ENCODE measurements around the gene ZBTB45.

The ZBTB45 gene

DNA sequence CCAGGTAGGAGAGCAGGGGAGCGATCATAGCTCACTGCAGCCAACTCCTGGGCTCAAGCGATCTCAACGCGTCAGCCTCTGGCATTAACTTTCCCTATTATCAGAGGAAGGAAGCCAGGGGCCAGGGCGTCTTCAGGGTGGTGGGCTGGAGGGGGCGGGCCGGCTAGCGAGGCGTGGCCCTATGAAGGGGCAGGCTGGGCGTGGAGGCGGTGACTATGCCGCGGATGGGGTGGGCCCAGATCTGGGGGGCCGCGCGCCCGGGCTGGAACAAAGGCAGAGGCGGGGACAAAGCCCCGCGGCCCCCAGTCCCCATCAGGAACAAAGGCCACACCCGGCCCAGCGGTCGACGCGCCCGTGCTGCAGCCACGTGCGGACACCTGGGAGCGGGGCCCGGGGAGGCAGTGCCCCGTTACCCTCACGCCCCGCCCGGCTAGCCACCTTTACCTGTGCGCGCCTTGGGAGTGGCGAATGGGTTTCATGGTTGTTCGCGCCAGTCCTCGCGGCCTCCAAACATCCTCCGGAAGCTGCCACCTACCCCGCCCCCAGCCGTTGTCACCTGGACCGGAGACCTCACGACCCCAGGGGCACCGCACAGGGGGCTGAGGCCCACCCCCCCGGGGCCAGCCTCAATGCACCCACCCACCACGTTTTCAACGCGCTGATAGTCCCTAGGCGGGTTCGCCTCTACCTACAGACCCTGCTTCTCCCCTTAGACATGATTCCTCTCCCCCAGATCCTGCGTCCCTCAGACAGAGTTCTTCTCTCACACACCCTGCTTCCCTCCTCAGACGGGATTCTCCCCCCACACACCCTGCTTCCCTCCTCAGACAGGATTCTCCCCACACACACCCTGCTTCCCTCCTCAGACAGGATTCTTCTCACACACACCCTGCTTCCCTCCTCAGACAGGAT lies 18.9 kb upstream of the ZBTB45 start:
- no peak for DNase-seq (ENCODE audit: low read depth in 2 of 2)

DNA sequence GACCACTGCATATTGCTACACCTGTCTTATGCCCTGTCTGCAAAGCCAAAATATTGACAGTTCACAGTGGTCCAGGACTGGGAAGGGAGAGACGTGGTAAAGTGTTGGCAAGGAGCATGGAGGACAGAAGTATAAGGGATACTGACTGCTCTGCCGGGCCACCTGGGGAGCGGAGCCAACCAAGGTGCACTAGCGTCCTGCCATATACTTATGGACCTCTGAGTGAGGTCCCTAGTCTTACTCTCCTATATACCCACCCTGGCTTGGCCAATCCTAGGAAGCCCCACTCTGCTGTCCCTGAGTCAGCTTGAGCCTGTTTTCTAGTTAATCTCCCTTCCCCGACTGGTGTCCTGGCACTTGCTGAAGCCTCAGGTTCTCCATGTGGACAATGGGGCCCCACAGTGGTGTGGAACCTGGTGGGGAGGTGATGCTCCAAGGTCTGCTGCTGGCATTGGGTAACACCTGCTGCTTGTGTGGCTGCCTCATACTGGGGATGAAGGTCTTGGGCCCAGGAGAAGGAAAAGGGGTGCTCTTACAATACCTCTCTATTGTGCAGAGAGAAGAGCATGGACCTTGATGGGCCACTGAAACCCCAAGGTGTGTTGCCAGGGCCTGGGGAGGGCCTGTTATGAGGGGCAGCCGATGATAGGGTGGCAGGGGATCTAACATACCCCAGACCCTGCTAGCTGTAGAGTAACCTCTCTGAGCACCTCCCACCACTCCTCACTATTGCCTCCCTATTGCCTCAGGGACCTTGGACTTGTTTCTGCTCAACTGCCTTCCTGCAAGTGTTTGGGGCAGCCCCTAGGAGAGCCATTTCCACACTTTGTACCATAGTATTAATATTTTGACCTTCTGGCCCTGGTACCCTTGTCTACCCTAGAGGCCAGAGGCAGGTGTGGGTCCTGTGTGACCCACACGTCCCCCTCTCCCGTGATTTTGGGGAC lies 17.5 kb upstream of the ZBTB45 start:
- no peak for DNase-seq (ENCODE audit: low read depth in 2 of 2)

DNA sequence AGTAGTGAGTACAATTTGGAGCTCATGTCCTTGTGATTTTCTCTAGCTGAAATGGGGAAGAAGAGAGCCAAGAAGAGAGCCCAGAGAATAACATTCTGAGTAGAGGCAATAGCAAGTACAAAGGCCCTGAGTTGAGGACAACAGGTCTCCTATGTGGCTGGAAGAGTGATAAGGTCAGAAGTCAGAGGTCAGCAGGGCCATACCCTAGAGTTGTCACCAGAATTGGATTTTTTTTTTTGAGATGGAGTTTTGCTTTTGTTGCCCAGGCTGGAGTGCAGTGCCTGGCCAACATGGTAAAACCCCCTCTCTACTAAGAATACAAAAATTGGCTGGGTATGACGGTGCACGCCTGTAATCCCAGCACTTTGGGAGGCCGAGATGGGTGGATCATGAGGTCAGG lies 16.2 kb upstream of the ZBTB45 start:
- DNase-seq (ENCODE audit: low read depth in 2 of 2), result no peak

DNA sequence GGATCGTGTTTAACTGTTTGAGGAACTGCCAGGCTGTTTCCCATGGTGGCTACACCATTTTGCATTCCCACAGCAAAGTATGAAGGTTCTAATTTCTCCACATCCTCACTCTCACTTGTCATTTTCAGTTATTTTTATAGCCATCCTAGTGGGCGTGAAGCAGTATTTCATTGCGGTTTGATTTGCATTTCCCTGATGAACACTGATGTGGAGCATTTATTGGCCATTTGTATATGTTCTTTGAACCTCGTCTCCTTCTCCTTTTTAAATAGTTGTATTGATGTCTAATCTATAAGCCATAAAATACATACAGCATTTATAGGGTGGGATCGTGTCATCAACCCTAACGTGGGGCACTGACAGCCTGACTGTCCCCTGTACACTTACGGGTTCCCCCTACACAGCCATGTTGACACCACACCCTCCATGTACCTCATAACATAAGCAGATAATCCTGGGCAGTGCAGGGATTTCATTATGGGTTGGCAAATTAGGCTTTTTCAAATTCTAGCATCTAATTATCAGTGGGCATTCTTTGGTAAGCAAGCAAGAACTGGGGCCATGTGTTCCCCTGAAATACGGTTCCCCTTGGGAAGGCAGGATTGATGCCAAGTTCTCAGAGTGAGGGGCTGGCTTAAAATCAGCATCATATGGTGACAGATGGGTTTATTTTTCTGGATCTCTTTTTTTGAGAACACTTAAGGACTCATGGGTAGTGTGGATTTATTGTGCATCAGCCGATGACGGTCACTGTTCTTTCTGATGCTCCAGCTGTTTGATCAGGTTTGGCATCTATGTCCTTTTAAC lies 11.6 kb upstream of the ZBTB45 start:
- no peak for DNase-seq (ENCODE audit: low read depth in 2 of 2)

DNA sequence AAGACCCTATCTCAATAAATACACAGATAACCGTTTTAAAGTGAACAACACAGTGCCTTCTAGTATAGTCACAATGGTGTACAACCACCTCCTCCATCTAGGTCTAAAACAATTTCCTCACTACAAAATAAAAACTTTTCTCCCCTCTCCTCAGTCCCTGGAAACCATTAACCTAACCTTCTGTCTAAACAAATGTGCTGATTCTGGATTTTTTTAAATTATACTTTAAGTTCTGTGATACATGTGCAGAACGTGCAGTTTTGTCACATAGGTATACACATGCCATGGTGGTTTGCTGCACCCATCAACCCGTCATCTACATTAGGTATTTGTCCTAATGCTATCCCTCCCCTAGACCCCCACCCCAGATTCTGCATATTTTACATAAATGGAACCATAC lies 9.8 kb upstream of the ZBTB45 start:
- no peak for DNase-seq (ENCODE audit: low read depth in 2 of 2)

DNA sequence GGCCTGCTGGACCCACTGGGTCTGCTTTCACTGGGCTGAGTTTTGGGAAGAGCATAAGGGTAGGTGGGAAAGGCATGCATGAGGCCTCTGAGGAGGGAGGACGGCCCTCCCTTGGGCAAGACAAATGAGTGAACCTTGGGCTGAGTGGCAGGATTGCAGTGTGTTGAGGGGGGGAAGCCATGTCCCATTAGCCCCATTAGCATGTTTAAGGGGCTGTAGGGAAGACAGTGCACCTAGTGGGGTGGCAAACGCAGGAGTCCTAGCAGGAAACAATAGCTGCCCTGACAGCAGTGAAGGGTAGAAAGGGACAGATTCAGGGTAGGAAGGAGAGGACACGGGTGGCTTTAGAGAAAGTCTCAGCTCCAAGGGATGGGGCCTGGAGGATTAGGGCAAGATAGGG lies 3.1 kb upstream of the ZBTB45 start:
- DNase-seq (ENCODE audit: low read depth in 2 of 2), result no peak

DNA sequence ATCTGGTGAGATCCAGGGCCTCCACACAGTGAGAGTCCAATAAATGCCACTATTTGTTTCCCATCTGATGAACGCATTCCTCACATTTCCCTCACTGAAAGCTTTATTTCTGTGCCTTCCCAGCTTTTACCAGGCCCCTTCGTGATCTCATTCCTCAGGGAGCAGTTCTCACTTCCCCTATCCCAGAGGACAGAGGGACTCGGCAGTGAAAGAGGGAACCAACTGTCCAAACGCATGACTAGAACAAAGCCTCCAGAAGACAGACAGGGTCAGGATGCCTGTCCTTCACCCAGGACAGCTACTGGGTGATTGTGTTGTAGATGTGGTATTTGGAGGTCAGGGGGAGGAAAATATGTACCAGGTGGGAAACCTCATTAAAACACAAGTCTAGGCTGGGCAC lies 2.0 kb upstream of the ZBTB45 start:
- no peak for DNase-seq (ENCODE audit: low read depth in 2 of 2)

DNA sequence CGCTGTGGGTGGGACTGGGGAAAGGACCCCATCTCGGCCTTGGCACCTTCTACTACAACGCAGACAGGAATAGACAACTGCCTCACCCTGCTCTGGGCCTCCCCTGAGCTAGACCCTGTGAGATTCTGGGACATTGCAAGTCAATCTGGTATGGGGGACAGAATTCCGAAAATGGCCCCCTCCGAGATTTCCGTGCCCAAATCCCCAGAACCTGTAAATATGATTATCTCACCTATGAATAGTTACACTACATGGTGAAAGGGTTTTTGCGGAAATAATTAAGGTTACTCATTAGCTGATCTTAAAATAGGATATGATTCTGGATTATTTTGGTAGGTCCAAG lies 618 bp upstream of the ZBTB45 start:
- DNase-seq (ENCODE audit: low read depth in 2 of 2), result no peak

DNA sequence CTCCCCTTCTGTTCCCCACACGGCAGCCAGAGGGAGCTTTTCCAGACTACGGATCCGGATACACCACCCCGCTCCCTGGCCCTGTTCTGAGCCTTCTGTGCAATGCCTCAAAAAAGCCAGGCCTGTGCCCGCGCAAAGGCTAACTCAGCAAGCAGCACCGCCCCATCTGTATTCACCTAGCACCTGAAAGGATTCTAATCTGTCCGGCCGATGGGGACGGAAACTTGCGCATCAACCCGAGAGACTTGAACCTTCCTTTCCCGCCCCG lies 589 bp downstream of the ZBTB45 start:
- DNase-seq (ENCODE audit: low read depth in 2 of 2), result peak; percentile 26 to 40

DNA sequence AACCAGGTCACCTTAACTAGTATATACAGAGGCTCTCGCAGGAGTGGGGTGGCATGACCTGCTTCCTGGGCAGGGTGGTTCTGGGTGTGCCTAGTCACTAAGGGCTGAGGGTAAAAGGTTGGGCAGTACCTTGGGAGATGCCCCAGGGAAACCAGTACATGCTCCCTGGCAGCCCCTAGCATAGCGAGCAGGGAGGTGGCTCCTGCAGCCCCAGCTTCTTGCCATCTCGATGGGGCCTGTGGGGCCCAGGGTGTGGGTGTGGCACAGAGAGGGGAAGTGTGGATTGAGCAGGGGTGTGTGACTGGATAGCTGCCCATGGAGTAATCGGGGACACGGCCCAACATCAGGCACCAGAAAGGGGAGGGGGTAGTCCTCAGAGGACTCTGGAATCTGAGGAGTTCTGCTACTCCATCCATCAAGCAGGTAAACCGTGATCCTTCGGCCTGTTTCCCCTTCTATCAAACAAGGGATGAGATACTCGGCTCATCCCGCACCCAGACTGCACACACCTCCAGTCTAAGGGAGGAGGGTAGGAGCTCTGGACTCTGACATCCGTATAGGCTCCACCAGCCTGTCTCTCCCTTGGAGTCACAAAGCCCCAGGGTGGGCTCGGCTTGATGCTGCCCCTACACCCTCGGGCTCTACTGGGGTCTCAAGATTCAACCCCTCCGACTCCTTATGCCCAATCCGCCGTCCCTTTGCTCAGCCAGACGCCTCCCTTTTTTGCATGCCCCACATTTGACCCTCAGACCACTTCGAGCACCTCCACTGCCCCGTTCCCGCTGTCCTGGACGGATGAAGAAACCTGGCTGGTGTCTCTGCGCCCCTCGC lies 1.1 kb downstream of the ZBTB45 start:
- DNase-seq (ENCODE audit: low read depth in 2 of 2), result no peak

DNA sequence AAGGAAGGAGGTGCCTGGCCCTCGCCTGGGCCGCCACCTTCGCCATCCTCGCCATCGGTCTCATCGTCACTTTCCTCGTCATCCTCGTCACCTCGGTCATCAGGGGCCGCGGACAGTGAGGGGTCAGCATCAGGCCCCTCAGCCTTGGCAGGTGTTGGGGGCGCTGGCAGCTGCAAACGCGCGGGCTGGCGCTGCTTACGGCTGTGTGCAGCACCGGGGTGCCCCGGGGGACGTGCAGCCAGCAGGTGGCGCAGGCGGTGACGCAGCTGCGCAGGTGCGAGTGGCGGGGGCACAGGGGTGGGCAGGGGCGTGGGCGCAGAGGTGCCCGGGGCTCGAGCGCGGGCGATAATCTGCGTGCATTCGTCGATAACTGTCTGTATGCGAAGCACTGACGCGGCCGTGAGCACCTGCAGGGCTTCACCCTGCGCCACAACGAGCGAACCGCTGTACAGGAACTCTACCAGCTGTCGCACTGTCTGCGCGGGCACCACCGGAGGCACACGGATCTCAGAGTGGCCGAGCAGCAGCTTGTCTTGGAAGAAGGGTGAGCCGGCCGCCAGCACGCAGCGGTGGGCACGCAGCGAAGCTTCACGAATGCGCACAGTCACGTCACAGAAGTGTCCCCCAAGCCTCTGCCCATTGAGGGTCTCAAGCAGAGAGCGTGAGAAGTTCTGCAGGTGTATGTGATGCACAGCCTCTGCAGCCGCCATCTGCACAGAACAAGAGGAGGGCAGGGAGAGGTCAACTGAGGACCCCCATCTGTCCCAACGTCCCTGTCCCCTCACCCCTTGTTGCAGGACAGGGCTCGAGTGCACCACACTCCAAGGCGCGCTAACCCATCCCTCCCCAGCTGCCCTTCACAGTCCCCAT lies 2.4 kb downstream of the ZBTB45 start:
- DNase-seq (ENCODE audit: low read depth in 2 of 2), result no peak

DNA sequence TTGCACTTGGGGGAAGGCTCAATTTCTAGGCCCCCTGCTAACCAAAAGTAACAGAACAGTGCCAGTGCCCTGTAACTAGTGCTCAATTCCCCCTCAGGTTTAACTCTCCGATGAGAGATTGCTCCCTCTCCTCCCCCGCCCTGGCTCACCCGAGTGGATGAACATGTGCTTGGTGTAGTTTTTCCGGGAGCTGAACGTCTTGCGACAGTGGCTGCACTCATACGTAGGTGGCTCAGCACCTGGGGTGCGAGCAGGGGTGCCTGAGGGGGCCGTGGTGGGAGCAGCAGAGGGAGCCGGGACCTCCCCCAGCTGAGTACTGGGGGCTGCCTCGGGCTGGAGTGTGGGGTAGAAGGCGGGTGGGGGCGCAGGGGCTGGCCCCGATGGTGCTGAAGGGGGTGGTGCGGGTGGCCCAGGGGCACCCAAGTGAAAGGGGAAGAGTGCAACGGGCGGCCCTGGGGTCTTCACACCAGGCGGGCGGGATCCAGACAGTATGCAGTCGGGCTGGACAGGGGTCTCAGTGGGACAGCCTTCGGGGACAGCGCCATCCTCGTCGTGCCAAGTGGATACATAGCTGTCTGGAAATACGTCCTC lies 3.3 kb downstream of the ZBTB45 start:
- DNase-seq (ENCODE audit: low read depth in 2 of 2), result no peak

DNA sequence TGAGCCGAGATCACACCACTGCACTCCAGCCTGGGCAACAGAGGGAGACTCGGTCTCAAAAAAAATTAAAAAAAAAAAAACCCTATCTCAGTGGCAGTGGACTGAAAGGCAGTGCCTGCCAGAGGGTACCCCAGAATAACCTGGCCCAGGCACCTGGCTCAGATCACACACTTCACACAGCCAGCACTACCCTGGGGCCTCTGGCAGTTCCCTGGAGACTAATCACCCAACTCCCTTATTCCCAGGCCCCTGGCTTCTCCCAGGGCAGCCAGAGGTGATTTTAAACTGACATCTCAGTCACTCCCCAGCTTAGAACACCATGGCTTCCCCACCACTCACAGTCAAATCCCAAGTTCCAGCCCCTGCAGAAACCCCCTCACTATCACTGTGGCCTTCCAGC lies 4.4 kb downstream of the ZBTB45 start:
- no peak for DNase-seq (ENCODE audit: low read depth in 2 of 2)

DNA sequence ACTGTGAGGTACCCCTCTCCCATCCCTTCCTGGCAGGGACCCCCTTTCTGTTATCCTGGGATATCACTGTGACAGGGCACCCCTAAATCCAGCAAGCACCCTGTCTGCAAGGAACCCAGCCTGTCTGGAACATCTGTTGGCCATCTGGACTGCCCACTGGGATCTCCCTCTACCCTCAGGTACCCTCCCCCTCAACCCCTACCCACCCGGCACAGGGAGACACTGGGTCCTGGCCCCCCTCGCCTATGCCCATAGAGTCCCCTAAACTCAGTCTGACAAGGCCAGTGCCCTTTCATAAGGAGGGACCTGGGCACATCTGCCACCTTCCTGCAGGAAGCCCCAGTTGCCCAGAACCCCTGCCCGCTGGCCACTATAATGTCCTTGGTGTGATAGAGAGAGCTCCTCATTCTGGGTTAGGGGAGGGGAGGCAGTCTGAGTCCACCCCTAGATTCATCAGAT lies 5.0 kb downstream of the ZBTB45 start:
- DNase-seq (ENCODE audit: low read depth in 2 of 2), result no peak

DNA sequence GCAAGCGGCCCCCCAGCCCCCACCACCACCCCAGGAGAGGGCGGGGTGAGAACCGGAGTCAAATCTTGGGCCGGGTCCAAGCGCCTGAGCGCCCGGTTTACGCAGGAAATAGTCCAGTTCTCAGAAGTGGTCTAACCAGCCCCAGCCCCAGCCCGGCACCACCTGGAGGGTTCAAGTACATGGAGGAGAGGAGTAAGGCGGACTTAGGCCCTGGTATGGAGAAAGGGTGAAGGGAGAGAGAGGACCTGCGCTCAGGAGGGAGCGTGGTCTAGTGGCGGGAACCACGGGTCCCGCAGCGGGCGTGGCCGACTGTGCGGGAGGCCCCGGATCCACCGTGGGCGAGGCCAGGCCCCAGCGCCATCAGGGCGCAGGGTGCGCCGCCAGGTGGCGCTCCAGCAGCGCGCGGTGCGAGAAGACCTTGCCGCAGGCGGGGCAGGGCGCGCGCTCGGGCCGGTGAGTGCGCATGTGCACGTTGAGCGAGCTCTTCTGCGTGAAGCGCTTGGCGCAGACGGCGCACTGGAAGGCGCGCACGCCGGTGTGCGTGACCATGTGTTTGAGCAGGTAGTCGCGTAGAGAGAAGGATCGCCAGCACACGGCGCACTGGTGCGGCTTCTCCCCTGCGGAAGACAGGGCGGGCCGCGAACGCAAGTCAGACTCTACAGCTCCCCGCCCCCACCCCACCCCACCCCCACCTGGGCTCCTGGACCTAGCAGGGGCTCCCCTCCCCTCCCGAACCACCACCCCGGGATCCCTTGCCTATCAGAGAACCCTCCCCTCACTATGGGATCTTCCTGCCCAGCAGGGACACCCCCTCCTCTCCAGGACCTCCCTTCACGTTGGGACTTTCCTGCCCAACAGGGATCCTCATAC lies 5.7 kb downstream of the ZBTB45 start:
- DNase-seq (ENCODE audit: low read depth in 2 of 2), result peak; percentile 87 to 95

DNA sequence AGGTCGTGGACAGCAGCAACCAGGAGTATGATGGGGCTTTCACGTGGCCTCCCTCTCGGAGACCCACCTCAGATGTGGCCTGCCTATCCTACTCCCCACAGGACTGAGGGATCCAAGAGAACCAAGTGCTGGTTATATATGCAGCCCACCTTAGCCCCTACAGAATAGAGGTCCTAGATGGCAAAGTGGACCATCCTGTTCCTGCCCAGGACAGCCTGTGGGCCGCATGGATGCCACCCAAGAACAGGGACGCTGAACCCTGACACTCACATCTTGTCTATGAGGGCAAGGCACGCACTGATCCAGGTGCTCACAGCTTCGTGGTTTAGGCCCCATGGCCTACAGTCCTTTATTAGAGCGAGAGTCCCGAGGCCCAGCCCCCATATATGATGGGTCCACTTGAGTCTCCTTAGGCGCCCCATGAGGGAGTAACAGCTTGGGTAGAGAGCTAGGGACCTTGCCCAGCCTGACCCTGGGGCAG lies 6.4 kb downstream of the ZBTB45 start:
- DNase-seq (ENCODE audit: low read depth in 2 of 2), result no peak

DNA sequence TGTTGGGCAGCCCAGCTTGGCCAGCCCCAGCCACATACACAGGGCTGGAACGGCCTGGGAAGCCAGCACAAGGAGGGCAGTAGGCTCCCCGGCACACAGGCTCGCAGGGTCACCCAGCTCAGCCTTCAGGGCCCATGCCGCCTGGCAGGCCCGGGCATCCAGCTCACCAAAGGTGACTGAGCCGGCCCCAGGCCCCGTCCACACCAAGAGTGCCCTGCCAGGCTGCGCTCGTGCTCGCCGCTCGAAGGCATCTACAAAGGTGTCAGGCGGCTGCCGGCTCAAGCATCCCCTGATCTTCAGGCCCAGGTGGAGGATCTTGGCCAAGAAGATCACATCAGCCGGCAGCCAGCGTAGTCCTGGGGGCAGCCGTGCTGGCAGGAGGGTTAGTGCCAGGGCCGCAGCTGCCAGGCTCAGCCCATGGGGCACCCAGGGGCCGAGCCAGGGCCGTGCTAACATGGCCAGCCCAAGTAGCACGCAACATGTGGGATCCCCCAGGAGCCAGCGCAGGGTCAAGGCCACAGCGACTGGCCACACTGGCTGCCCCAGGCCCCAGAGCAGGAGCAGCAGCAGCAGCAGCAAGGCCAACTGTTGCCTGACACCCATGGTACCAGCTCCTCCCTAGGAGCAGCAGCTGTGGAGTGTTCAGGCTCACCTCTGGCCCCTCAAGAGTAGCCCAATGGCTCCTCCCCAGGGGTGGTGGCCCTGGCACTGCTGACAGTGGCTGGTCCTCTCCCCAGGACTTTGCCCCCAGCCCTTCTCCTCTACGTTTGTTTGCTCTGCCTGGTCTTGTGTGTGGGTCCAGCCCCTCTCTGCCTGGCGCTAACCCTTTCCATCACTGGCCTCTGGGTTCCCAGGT lies 8.0 kb downstream of the ZBTB45 start, which contains the start of gene SLC27A5:
Gene SLC27A5 (minus strand): TSS at position 640 of the 856 bp plus-strand sequence. CDS start 37 bp downstream, at position 603.
- DNase-seq (ENCODE audit: low read depth in 2 of 2), result no peak
